Lower lobe of right lung (tissue), 2 donors: Measurements from ENCODE around the gene PTPN20. TPM values are rescaled to one million over a fixed set of nuclear protein-coding genes. Genes with fewer than 3 reads are reported as not detected.

ENCODE experiments used
- ATAC-seq, 2 donors: fragments of 200-7000 bp; cut with Tn5 transposase; one replicate each; pipeline ENCODE4 v1.9.1; 2020 to 2022; ENCODE audit warnings: mild to moderate bottlenecking in 2 of 2, moderate library complexity in 2 of 2
- DNase-seq: peaks from one replicate; pipeline ENCODE4 v3.0.0-alpha.2; 2020
- H3K27ac ChIP-seq: fragments of 200-600 bp; one replicate; pipeline ENCODE4 v1.8.0; 2022
- H3K27me3 ChIP-seq: fragments of 200-600 bp; one replicate; pipeline ENCODE4 v1.8.0; 2022; ENCODE audit warnings: low read depth
- H3K36me3 ChIP-seq: fragments of 200-600 bp; one replicate; pipeline ENCODE4 v1.8.0; 2022; ENCODE audit warnings: mild to moderate bottlenecking
- H3K4me1 ChIP-seq: fragments of 200-600 bp; one replicate; pipeline ENCODE4 v1.8.0; 2022
- H3K4me3 ChIP-seq: fragments of 200-600 bp; one replicate; pipeline ENCODE4 v1.8.0; 2022; ENCODE audit warnings: mild to moderate bottlenecking
- H3K9me3 ChIP-seq: fragments of 200-600 bp; one replicate; pipeline ENCODE4 v1.8.0; 2022
- intact Hi-C: fragments of 100-400 bp; cut with DNase I; formaldehyde crosslinking; loops from one replicate; pipeline ENCODE4 v1.11.0; 2022
- total RNA-seq: library from RNA; stranded (reverse); fragmentation: NEBNext Ultra II Directional; extraction: Animal tissue kit (Norgen Biotek cat#: 25700); gene quantifications from one replicate; pipeline ENCODE4 v1.2.1, GENCODE V29; 2021
- TF ChIP-seq, protein P1 (sequence below): fragments of 200-600 bp; IDR thresholded peaks from one replicate; pipeline ENCODE4 v1.8.0; 2022; ENCODE audit warnings: antibody characterized with exemption, mild to moderate bottlenecking
- donor health status: DM: no; HTN: yes; CAD: no; lungs with severe emphysema.

PTPN20 gene
- total RNA-seq, 1 donor from 2014 or later: 4.0 TPM

GRCh38 chr10:47040681-47041080, 129.5 kb downstream of the PTPN20 start:
- no peak for ATAC-seq
- no peak for DNase-seq
- no peaks in the 10 kb centered on the region for H3K36me3 ChIP-seq
- no peaks in the 10 kb centered on the region for H3K27me3 ChIP-seq
- H3K9me3 ChIP-seq: no peaks in the 10 kb centered on the region
- H3K4me1 ChIP-seq: peaks cover 4% of the 10 kb centered on the region
- intact Hi-C loops: loop anchor here (10.0 kb wide), 1 partner anchor 274 kb away; no protein-coding TSS in a partner anchor
- H3K4me3 ChIP-seq: no peak overlapping the region
- TF ChIP-seq, protein P1, sequence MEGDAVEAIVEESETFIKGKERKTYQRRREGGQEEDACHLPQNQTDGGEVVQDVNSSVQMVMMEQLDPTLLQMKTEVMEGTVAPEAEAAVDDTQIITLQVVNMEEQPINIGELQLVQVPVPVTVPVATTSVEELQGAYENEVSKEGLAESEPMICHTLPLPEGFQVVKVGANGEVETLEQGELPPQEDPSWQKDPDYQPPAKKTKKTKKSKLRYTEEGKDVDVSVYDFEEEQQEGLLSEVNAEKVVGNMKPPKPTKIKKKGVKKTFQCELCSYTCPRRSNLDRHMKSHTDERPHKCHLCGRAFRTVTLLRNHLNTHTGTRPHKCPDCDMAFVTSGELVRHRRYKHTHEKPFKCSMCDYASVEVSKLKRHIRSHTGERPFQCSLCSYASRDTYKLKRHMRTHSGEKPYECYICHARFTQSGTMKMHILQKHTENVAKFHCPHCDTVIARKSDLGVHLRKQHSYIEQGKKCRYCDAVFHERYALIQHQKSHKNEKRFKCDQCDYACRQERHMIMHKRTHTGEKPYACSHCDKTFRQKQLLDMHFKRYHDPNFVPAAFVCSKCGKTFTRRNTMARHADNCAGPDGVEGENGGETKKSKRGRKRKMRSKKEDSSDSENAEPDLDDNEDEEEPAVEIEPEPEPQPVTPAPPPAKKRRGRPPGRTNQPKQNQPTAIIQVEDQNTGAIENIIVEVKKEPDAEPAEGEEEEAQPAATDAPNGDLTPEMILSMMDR: no peak
- no peak overlapping the region for H3K27ac ChIP-seq

DNA sequence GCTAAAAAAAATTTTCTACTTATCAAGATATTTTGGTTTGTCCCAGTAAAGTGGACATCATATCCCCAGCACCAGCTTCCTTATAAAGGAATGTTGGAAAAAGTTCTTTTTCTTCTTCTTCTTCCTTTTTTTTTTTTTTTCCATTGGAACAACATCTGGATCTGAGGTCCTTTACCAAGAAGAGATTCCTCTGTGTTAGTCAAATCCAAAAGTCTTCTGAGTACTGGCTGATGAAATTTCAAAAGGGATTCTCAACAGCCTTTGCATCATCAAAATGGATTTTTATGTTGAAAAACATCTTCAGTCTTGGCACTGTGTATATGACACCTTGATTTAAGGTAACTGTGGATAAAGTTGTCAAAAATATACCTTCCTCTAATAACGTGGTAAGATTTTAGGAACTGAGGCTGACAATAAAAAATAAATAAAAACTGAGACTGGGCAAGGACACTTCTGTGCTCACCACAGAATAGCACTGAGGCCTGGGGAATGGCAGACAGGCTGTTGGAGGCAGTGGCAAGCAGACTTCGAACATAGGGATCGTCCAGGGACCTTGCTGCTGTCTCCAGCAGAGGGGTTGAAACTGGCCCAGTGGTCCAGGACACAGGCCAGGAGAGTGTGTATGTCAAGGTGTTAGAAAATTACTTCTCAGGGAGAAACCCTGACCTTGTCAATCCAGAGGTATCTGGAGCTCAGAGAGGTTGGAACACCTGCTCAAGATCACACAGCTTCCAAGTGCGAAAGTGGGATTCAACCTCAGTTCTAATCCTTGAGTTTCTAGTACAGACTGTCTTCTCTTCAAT, 130.4 kb downstream of the PTPN20 start:
- no peak for DNase-seq
- TF ChIP-seq, protein P1: no peak
- Histone ChIP-seq H3K36me3 (no peaks in the 10 kb centered on the region), H3K27ac (no peak overlapping the region), H3K27me3 (no peaks in the 10 kb centered on the region), H3K4me3 (no peak overlapping the region), H3K4me1 (peaks cover 4% of the 10 kb centered on the region), H3K9me3 (no peaks in the 10 kb centered on the region)
- no peak for ATAC-seq
- intact Hi-C loops: loop anchor here (10.0 kb wide), 1 partner anchor 273 kb away; no protein-coding TSS in a partner anchor

GRCh38 chr10:47042199-47042473, 130.9 kb downstream of the PTPN20 start:
- Histone ChIP-seq H3K36me3 (no peaks in the 10 kb centered on the region), H3K27ac (no peak overlapping the region), H3K4me3 (no peak overlapping the region), H3K4me1 (peaks cover 4% of the 10 kb centered on the region), H3K27me3 (no peaks in the 10 kb centered on the region), H3K9me3 (no peaks in the 10 kb centered on the region)
- TF ChIP-seq, protein P1: no peak
- intact Hi-C loops: loop anchor here (10.0 kb wide), 1 partner anchor 273 kb away; no protein-coding TSS in a partner anchor
- ATAC-seq: no peak
- DNase-seq: peak; percentile 14

GRCh38 chr10:47042780-47043750, 131.8 kb downstream of the PTPN20 start:
- Histone ChIP-seq H3K27ac (no peak overlapping the region), H3K9me3 (no peaks in the 10 kb centered on the region), H3K27me3 (no peaks in the 10 kb centered on the region), H3K4me3 (no peak overlapping the region), H3K36me3 (no peaks in the 10 kb centered on the region), H3K4me1 (peaks cover 9% of the 10 kb centered on the region)
- DNase-seq (peak; percentile 44), ATAC-seq (no peak)
- TF ChIP-seq, protein P1: no peak
- intact Hi-C loops: loop anchor here (10.0 kb wide), 1 partner anchor 272 kb away; no protein-coding TSS in a partner anchor

DNA sequence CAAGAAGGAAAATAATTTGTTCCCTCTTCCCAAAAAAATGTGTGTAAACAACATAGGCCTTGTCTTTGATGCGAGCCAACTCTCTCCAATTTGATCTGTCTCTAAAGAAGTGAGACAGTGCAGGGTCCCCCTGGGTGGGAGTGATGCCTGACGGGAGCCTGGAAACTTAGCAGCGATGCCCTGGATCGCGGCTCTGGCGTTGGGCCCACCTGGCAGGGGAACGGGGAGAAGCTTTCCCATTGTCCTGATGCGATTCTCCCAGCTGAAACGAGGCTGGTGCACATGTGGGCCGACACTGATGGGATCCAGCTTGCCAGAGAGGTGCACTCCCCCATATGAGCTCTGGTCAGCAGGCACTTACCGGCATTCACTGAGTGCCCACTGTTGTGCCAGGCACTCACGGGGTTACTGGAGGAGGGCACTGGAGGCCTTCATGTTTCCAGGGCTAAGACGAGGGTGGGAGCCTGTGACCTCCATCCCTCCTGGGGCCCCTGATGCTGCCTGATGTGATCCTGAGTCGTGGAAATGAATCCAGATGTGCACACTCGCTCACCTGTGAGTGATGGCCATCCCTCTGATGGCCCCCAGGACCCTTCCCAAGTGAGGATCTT, 132.8 kb downstream of the PTPN20 start:
- TF ChIP-seq, protein P1: no peak
- no peak for ATAC-seq
- H3K27ac ChIP-seq: no peak overlapping the region
- intact Hi-C loops: loop anchor here (10.0 kb wide), 1 partner anchor 271 kb away; no protein-coding TSS in a partner anchor
- H3K36me3 ChIP-seq: no peaks in the 10 kb centered on the region
- DNase-seq: peak; percentile 39
- no peak overlapping the region for H3K4me3 ChIP-seq
- H3K4me1 ChIP-seq: peaks cover 15% of the 10 kb centered on the region
- no peaks in the 10 kb centered on the region for H3K9me3 ChIP-seq
- H3K27me3 ChIP-seq: no peaks in the 10 kb centered on the region
